Urinary bladder (tissue), 4 donors: ENCODE data around the gene ELOB. TPM values are rescaled to one million over a fixed set of nuclear protein-coding genes. Genes with fewer than 3 reads are reported as not detected.

Experiments used
- DNase-seq: peaks from one replicate; pipeline ENCODE4 v3.0.0-alpha.2; 2015; ENCODE audit errors: extremely low spot score
- H3K27ac ChIP-seq: one replicate; pipeline ENCODE4 v1.5.1; 2013; ENCODE audit warnings: low read depth, mild to moderate bottlenecking, moderate library complexity
- H3K36me3 ChIP-seq: one replicate; pipeline ENCODE4 v1.6.1; 2013; ENCODE audit warnings: mild to moderate bottlenecking, moderate library complexity; ENCODE audit not compliant: insufficient read depth
- H3K4me1 ChIP-seq: one replicate; pipeline ENCODE4 v1.6.1; 2013; ENCODE audit warnings: mild to moderate bottlenecking, moderate library complexity; ENCODE audit not compliant: insufficient read depth
- H3K4me3 ChIP-seq: one replicate; pipeline ENCODE4 v1.5.1; 2013; ENCODE audit warnings: low read depth, low read length
- WGBS: extraction: QIAGEN DNeasy Blood & Tissue Kit; methylation state at CpG from one replicate; pipeline ENCODE4 v1.1.7; 2013; 5-methylcytosine and 5-hydroxymethylcytosine counted together
- polyA plus RNA-seq: library from polyadenylated mRNA; stranded (reverse); fragments of 200-250 nt; gene quantifications from one replicate; pipeline ENCODE4 v1.2.3, GENCODE V29; 2013
- total RNA-seq: library from RNA; depleted of rRNA; stranded (reverse); fragments of >200 nt; gene quantifications from one replicate; pipeline ENCODE4 v1.2.3, GENCODE V29; 2014
- donor health status: healthy with polysubstance abuse.
- donor health status: healthy.

Gene ELOB
- total and polyA plus RNA-seq, 2 donors, result 62.9 to 399 TPM

GRCh38 chr16:2817340-2818271 is 40.5 kb upstream of the ELOB start:
- no peaks in the 10 kb centered on the region for H3K36me3 ChIP-seq
- H3K4me1 ChIP-seq, result no peaks in the 10 kb centered on the region
- H3K4me3 ChIP-seq, result no peak overlapping the region
- DNase-seq, result no peak
- no peak overlapping the region for H3K27ac ChIP-seq
- 75% methylated on average over 68 of the region's 68 CpGs for WGBS

- WGBS, result 68% methylated on average over 28 of the region's 28 CpGs
- H3K4me3 ChIP-seq, result no peak within 1 kb of the TSS
Measured at GRCh38 chr16:2816751-2817339, 39.8 kb upstream of the ELOB start, which contains the start of gene PRSS21. TSS of gene PRSS21 (plus strand) at chr16:2817237. CDS start at chr16:2817269, 32 bp downstream.

GRCh38 chr16:2815299-2815771 is 38.3 kb upstream of the ELOB start:
- no peaks in the 10 kb centered on the region for H3K36me3 ChIP-seq
- DNase-seq, result no peak
- H3K4me1 ChIP-seq, result no peaks in the 10 kb centered on the region
- H3K4me3 ChIP-seq, result no peak overlapping the region
- H3K27ac ChIP-seq, result no peak overlapping the region
- 70% methylated on average over 10 of the region's 10 CpGs for WGBS

More at GRCh38 chr16:2816751-2817339, 39.8 kb upstream of the ELOB start, which contains the start of gene PRSS21:
- Histone ChIP-seq H3K4me1 (no peaks in the 10 kb centered on the region), H3K36me3 (no peaks in the 10 kb centered on the region), H3K27ac (no peak within 1 kb of the TSS)
- DNase-seq, result no peak

GRCh38 chr16:2814551-2815298 is 37.6 kb upstream of the ELOB start:
- Histone ChIP-seq H3K4me3 (no peak overlapping the region), H3K27ac (no peak overlapping the region), H3K4me1 (no peaks in the 10 kb centered on the region), H3K36me3 (no peaks in the 10 kb centered on the region)
- DNase-seq, result no peak
- WGBS, result 82% methylated on average over 20 of the region's 20 CpGs

GRCh38 chr16:2813771-2814221 is 36.7 kb upstream of the ELOB start:
- WGBS, result 64% methylated on average over 7 of the region's 7 CpGs
- H3K4me1 ChIP-seq, result no peaks in the 10 kb centered on the region
- H3K27ac ChIP-seq, result no peak overlapping the region
- no peak overlapping the region for H3K4me3 ChIP-seq
- no peak for DNase-seq
- H3K36me3 ChIP-seq, result no peaks in the 10 kb centered on the region

GRCh38 chr16:2811703-2812471 is 34.8 kb upstream of the ELOB start:
- DNase-seq, result no peak
- WGBS, result 61% methylated on average over 15 of the region's 15 CpGs
- Histone ChIP-seq H3K4me3 (no peak overlapping the region), H3K4me1 (no peaks in the 10 kb centered on the region), H3K36me3 (no peaks in the 10 kb centered on the region), H3K27ac (no peak overlapping the region)

GRCh38 chr16:2810651-2811050 is 33.6 kb upstream of the ELOB start:
- Histone ChIP-seq H3K36me3 (no peaks in the 10 kb centered on the region), H3K4me1 (no peaks in the 10 kb centered on the region), H3K4me3 (no peak overlapping the region), H3K27ac (no peak overlapping the region)
- WGBS, result 80% methylated on average over 6 of the region's 6 CpGs
- no peak for DNase-seq

GRCh38 chr16:2809149-2809760 is 32.2 kb upstream of the ELOB start:
- Histone ChIP-seq H3K36me3 (no peaks in the 10 kb centered on the region), H3K4me1 (no peaks in the 10 kb centered on the region), H3K4me3 (no peak overlapping the region), H3K27ac (no peak overlapping the region)
- DNase-seq, result no peak
- WGBS, result 76% methylated on average over 3 of the region's 3 CpGs

- WGBS, result 86% methylated on average over 7 of the region's 7 CpGs
- Histone ChIP-seq H3K27ac (no peak overlapping the region), H3K4me1 (no peaks in the 10 kb centered on the region), H3K36me3 (no peaks in the 10 kb centered on the region), H3K4me3 (no peak overlapping the region)
- DNase-seq, result no peak
Measured at GRCh38 chr16:2808181-2808580, 31.1 kb upstream of the ELOB start.

- H3K36me3 ChIP-seq, result no peaks in the 10 kb centered on the region
- no peak overlapping the region for H3K4me3 ChIP-seq
- no peak for DNase-seq
- WGBS, result 74% methylated on average over 5 of the region's 5 CpGs
- H3K27ac ChIP-seq, result no peak overlapping the region
- no peaks in the 10 kb centered on the region for H3K4me1 ChIP-seq
Measured at GRCh38 chr16:2806286-2806685, 29.2 kb upstream of the ELOB start.

GRCh38 chr16:2804728-2805127 is 27.6 kb upstream of the ELOB start:
- Histone ChIP-seq H3K36me3 (no peaks in the 10 kb centered on the region), H3K27ac (no peak overlapping the region), H3K4me1 (no peaks in the 10 kb centered on the region), H3K4me3 (no peak overlapping the region)
- 82% methylated on average over 4 of the region's 4 CpGs for WGBS
- no peak for DNase-seq

- no peaks in the 10 kb centered on the region for H3K36me3 ChIP-seq
- no peak overlapping the region for H3K27ac ChIP-seq
- H3K4me1 ChIP-seq, result no peaks in the 10 kb centered on the region
- 78% methylated on average over 3 of the region's 3 CpGs for WGBS
- no peak overlapping the region for H3K4me3 ChIP-seq
- no peak for DNase-seq
Measured at GRCh38 chr16:2803545-2804195, 26.6 kb upstream of the ELOB start.
